GM06990 (cell line): ENCODE data around the gene GBX1.

Source experiments
- DNase-seq: peaks from one replicate; pipeline ENCODE4 v3.0.0-alpha.2; 2011; ENCODE audit not compliant: insufficient read length; ENCODE audit errors: extremely low read depth
- H3K27me3 ChIP-seq: replicated peaks from 2 replicates; pipeline ENCODE4 v1.6.0; 2011; ENCODE audit warnings: low read length; ENCODE audit not compliant: control insufficient read depth, insufficient read depth
- H3K36me3 ChIP-seq: 2 replicates; pipeline ENCODE4 v1.5.1; 2011; ENCODE audit warnings: low read length; ENCODE audit not compliant: control insufficient read depth, insufficient read depth
- H3K4me3 ChIP-seq: replicated peaks from 2 replicates; pipeline ENCODE4 v1.5.1; 2011; ENCODE audit warnings: low read depth, mild to moderate bottlenecking, control low read depth, low read length
- CTCF ChIP-seq: IDR thresholded peaks from 2 replicates; pipeline ENCODE4 v1.5.1; 2011; ENCODE audit warnings: low read length, control low read depth, mild to moderate bottlenecking, inconsistent platforms; ENCODE audit not compliant: insufficient read depth, poor library complexity, severe bottlenecking

The GBX1 gene

GRCh38 chr7:151142686-151143040 lies 24.8 kb downstream of the GBX1 start:
- peaks cover 11% of the 10 kb centered on the region for H3K36me3 ChIP-seq
- H3K4me3 ChIP-seq: no peak overlapping the region
- no peak for DNase-seq
- H3K27me3 ChIP-seq: no peaks in the 10 kb centered on the region
- TF ChIP-seq CTCF: no peak

- peaks cover 11% of the 10 kb centered on the region for H3K36me3 ChIP-seq
- H3K4me3 ChIP-seq: no peak overlapping the region
- no peak for TF ChIP-seq CTCF
- H3K27me3 ChIP-seq: no peaks in the 10 kb centered on the region
- no peak for DNase-seq
Measured at GRCh38 chr7:151141855-151142685, 25.4 kb downstream of the GBX1 start.

- peaks cover 11% of the 10 kb centered on the region for H3K36me3 ChIP-seq
- TF ChIP-seq CTCF: no peak
Measured at GRCh38 chr7:151141311-151141854, 26.1 kb downstream of the GBX1 start.

GRCh38 chr7:151140826-151141225 lies 26.7 kb downstream of the GBX1 start:
- H3K27me3 ChIP-seq: no peaks in the 10 kb centered on the region
- no peak for DNase-seq
- no peak for TF ChIP-seq CTCF
- H3K4me3 ChIP-seq: no peak overlapping the region
- H3K36me3 ChIP-seq: peaks cover 11% of the 10 kb centered on the region

More at GRCh38 chr7:151141311-151141854, 26.1 kb downstream of the GBX1 start:
- Histone ChIP-seq H3K4me3 (no peak overlapping the region), H3K27me3 (no peaks in the 10 kb centered on the region)
- DNase-seq: no peak

GRCh38 chr7:151139791-151140190 lies 27.7 kb downstream of the GBX1 start:
- no peak for DNase-seq
- Histone ChIP-seq H3K4me3 (no peak overlapping the region), H3K36me3 (peaks cover 17% of the 10 kb centered on the region), H3K27me3 (no peaks in the 10 kb centered on the region)
- no peak for TF ChIP-seq CTCF
